GM18870 (cell line): ENCODE measurements around the gene PRPF40A.
A peak's percentile ranks its signal among the peaks of the same experiment; 100 is the strongest.

Source experiments
- ATAC-seq: cut with Tn5 transposase; IDR thresholded peaks from one replicate; pipeline ENCODE4 v1.9.1; 2021; ENCODE audit warnings: moderate library complexity; ENCODE audit not compliant: unreplicated experiment

PRPF40A gene

DNA sequence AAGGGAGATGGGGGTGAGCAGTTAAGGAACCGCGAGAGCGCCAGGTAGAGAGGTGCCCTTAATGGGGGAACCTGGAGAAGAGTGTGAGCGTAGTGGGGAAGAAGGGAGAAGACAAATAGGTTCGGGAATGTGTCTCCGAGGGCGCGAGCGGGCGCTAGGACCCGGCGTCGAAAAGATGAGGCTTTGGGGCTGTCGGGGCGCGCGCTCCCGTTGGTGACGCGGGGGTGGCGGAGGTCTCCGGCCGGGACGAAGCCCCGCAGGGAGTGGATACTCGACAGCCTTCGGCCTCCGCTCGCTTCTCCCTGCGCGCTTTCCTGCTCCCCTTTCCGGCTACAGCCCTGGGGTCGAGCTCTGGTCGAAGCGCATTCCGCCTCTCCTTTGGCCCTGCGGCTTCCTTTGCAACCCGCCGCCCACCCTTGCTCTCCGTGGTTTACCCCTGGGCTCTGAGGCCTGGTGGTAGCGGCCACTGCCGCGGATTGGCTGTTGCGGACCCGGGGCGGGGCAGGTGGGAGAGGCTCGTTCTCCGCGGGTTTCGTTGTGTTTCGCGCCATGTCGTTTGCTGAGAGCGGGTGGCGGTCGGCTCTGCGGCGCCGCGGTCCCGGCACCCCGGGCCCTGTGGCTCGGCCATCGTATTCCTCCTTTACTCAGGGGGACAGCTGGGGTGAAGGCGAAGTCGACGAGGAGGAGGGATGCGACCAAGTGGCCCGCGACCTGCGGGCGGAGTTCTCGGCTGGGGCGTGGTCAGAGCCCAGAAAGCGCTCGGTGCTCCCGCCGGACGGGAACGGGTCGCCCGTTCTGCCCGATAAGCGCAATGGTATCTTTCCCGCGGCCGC is 1.0 kb upstream of the PRPF40A start, which contains the start of gene ARL6IP6:
Gene ARL6IP6 (plus strand): TSS at position 545 of the 833 bp plus-strand sequence. CDS start 5 bp downstream, at position 550.
- ATAC-seq = peak; percentile 64

DNA sequence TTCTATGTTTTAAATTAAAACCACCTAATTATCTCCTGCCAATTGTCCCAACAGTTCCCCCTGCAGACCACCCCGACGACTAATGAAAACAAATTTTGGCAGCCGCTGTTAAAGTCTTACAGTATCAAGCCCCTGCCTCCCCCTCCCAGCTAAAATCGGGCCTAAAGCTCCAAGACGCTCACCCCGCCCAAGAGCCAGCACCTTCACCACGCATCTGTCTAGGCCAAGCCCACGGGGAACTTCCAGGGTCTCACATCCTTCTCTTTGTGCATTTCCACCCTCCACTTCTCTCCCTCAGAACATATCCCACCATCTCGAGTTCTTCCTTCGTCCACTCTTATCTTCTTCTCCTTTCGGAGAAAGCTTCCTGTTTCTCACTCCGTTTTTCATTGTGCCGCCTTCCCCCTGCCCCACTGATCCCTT is 445 bp downstream of the PRPF40A start:
- ATAC-seq = no peak

DNA sequence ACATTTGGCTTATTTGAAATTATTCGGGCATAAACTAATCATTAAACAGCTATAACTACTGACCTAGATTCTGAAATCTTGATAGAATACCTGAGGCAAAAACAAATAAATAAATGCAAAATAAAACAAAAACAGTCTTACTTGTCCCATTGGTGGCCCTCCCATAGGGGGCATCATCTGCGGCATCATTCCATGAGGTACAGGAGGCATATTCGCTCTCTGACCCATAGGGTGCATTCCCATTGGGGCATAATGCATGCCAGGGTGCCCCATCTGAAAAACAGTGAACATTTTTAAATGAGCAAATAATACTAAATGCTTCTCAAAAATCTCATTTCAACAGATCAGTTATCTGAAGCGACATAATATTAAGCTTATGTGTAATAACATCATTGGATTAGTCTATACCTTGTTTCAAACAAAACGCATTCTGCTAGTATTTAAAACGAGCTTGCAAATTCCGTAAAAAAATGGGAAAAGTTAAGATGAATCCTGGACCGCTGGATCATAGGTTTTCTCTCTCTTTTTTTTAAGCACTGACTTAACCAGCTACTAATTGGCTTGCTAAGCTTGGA is 1.3 kb downstream of the PRPF40A start:
- ATAC-seq = no peak

DNA sequence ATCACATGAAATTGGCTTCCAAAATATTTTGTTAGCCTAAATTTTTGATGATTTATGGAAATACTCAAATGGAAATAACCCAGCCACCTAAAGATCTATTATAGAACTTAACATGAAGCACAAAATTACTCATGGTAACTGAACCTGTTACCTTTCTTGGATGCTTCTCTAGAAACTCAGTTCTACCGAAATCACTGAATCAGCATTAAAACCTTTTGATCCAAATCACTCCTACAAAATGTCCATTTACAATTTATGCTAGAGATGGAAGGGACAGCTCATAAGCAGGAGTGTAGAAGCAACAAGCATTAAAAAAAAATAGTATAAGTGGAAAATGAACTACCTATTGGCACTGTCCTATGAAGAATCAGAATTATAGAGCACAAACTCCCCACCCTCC is 2.1 kb downstream of the PRPF40A start:
- no peak for ATAC-seq

DNA sequence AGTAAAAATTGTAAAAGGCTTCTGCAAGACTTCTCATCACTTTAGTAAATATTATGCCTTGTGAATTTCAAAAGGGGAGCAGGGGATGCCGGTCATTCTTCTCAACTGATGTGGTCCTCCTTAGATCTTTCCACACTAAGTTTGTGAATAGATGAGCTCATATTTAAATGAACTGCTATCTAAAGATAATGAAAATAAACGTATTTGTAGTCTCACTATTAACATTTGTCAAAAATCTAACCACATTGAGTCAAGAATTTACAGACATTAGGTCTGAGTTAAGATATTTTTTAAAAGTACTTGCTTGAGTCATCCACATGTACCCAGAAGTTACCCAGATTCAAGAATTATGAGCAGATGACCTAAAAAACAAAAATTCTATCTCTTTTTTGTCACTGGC is 6.5 kb downstream of the PRPF40A start:
- no peak for ATAC-seq

DNA sequence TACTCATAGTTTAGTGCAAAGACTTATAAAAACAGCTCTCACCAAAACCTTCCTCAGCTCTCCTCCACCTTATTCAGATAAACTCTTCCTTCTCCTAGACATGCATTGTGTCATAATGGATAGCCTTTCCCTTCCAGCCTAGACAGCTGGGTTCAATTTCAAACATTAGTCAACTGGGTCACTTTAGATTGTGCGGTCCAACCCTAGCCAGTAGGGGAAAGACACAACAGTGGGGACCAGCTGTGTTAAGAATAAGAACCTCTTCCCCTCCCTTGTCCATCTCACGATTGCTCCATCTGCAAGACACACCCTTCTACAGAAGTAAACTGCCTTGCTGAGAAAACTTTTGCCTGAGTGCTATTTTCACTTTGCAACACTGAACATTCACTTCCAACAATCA is 8.5 kb downstream of the PRPF40A start:
- ATAC-seq = no peak

DNA sequence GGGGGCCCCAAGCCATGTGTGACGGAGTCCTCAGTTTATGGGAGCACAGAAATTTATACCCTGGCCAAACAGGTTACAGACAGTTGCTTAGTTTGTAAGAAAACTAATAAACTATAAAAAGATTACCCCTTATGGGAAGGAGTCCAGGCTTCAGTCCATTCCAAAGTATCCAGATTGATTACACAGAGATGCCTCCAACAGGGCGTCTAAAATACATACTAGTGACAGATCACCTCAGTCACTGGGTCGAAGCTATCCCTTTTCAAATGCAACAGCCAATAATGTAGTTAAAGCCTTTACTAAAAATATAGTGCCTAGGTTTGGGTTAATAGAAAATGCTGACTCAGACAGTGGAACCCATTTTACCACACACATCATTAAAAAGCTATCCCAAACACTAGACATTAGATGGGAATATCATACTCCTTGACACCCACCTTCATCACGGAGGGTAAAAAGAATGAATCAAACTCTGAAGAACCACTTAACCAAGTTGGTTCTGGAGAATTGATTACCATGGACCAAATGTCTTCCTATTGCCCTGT is 10.7 kb downstream of the PRPF40A start:
- ATAC-seq = no peak

DNA sequence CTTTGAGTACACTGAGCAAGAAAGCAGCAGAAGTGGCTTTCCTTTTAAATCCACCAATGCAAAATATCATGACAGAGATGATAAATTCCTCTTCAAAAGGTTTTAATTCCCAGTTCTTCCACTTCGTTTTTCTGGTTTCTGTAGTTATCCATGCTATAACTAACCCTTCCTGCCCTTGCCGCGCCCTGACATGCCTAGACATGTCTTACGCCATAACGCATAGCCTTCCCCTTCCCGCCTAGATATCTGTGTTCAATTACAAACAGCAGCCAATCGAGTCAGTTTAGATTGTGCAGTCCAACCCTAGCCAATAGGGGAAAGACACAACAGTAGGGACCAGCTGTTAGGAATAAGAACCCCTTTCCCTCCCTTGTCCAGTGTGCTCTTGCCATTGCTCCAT is 16.1 kb downstream of the PRPF40A start:
- no peak for ATAC-seq

DNA sequence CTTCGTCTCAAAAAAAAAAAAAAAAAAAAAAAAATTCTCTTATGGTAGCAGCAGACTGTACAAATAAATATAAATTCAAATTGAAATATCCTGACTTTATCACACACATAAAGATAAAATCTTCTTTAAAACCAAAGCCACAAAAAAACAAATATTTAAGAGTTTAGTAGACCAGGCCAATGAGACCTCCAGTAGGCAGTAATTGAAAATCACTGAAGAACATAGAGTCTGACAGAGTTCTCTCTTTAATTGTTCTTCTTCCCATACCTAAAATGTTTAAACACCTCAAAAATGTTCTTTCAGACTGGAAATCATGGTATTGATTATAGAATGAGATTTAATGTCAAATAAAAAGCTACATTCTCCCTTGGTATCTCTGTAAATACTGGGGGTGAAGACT is 20.8 kb downstream of the PRPF40A start:
- no peak for ATAC-seq

DNA sequence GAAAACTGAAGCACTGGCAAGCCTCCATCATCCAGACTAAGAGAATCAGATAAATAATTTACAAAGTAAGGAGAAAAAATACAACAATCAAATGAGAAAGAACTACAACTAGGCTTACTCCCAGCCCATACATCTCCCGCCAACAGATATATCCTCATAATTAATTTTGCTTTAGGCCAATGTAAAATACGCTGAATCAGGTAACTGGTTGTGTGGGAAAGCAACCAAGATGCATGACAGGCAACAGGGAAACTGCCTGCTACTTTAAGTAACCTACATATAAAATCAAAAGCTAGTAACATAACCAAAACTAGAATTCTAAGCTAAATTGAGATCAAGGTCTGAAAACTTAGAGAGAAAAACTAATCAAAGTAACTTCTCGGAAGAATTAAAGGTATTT is 21.5 kb downstream of the PRPF40A start:
- no peak for ATAC-seq

DNA sequence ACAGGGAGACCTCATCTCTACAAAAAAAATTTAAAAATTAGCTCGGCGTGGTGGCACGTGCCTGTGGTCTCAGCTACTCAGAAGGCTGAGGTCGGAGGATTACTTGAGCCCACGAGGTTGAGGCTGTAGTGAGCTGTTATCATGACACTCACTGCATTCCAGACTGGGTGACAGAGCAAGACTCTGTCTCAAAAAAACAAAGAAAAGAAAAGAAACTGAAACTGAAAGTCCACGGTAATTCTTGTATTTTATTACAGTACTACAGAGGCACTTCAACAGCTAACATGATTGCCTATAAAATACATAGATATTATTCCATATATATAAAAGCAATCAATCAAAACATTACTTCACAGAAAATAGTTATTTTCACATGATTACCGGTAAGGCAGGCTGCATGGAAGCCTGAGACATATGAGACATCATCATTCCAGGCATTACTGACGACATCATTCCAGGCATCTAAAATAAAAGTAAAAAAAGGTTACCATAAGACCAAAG is 23.1 kb downstream of the PRPF40A start:
- ATAC-seq = peak; percentile 62

DNA sequence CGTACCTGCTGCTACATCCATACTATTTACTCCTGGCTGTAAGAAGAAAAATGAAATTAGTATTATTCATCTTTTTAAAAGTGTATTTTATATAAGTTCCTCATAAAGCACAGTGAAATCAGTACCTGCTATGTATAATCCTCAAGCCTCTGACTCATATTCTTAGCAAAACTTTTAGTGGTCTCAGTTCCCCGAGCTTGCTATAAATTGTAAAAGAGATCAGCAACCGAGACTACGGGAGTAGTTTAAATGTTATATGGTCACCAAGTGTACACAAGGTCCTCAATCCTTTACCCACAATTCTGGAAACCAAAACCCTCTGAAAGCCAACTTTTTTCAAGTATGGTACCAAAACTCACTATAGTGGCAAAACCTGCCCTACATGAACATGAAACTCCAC is 24.2 kb downstream of the PRPF40A start:
- ATAC-seq = peak; percentile 89

DNA sequence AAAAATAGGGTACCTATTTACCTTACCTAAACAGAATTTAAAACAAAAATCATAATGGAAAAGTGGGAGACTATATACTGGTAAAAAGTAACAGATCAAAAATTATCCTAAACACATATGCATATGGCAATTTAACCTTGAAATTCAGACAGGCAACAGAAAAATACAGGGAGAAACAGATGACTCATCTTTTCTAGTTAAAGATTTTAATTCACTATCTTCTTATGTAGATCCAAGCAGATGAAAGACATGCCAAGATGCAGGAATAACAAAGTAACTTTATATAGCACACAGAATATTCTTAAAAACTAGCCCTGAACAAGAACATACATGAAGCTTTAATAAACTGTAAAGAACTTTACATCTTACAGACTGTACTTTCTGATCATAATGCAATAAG is 30.9 kb downstream of the PRPF40A start:
- no peak for ATAC-seq

DNA sequence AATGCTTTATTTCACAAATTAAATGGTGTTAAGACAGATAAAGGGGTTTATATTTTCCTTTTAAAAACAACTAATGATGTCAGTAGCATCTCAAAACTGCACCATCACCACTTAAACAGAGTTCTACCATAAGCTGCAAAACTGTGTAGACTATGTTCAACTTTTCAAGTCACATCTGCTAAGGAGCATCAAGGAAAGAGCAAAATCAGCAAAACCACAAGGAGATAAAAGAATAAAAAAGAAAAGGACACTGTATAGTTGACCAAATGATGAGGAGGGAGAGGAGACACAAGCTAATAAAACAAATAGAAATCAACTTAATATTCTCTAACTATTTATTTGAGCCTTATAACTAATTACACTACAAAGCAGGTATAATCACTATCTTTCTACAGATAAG is 33.9 kb downstream of the PRPF40A start:
- ATAC-seq = no peak

DNA sequence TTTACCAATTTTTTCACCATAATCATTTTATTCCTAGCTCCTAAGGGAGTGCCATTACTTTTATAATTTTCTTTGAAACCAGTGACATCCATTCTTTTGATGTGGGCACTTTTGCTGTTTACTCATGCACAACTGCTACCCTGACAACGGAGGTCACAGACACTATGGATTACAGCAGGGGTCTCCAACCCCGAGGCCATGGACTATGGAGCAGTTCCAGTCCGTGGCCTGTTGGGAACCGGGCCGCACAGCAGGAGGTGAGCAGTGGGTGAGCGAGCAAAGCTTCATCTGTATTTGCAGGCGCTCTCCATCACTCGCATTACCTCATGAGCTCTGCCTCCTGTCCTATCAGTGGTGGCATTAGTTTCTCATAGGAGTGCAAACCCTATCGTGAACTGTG is 34.6 kb downstream of the PRPF40A start:
- ATAC-seq = no peak

DNA sequence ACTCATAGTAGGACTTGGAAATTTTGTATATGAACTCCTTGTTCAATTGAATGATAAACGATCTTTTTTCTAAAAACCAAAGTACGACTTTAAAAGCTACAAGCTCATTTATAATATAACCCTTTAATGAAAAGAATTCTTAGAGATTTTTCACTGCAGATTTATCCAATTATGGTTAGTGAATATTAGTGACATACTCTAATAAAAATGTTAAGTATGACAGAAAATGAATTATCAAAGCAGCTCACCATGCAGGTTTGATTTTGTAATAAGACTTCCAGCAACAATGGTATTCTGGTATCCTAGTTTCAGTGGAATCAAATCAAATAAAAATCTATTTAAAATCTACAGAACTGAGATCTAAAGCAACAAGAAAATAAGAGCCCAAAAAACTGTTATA is 38.5 kb downstream of the PRPF40A start:
- ATAC-seq = no peak

DNA sequence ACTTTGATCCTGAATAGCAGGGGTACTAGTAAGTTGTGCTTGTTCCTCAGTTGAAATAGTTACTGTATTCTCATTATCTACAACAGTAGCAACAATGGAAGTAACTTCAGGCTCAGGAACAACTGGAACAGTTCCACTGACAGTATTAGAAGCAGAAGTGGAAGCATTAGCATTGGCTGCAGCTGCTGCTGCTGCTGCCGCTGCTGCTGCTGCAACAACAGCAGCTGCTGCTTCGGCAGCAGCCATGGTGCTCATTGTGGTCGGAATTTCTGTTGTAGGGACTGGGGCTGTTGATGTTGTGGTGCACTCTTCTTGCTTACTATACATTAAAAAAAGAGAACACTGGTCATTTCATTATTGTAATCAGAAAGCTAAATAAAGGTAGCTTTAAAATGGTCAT is 40.8 kb downstream of the PRPF40A start:
- ATAC-seq = no peak

DNA sequence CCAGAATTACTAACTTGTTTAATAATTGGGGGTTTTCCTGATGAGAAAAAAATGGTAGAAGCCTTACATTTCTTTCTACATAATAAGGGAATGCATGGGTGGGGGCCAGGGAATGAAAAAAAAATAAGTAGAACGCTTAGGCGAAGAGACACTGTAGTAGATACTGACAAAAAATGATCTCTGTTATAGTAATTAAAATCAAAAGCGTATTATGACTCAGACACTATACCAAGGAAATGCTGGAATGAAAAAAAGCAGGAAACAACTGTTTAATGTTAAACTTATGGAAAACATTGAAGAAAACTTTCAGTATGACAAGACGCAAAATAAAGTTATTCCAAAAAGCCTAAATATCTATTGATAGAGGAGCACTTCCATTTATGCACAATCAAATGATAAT is 42.9 kb downstream of the PRPF40A start:
- ATAC-seq = no peak

DNA sequence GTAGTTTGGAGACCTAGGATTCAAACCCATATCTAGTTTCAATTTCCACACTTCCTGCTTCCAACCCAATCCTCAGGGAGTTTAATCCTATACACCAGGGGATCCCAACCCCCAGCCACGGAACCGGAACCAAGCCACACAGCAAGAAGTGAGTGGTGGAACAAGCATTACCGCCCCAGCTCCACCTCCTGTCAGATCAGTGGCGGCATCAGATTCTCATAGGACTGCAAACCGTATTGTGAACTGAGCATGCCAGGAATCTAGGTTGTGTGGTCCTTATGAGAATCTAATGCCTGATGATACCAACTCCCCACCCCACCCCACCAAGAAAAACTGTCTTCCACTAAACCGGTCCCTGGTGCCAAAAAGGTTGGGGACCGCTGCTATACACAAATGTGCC is 52.5 kb downstream of the PRPF40A start:
- no peak for ATAC-seq

DNA sequence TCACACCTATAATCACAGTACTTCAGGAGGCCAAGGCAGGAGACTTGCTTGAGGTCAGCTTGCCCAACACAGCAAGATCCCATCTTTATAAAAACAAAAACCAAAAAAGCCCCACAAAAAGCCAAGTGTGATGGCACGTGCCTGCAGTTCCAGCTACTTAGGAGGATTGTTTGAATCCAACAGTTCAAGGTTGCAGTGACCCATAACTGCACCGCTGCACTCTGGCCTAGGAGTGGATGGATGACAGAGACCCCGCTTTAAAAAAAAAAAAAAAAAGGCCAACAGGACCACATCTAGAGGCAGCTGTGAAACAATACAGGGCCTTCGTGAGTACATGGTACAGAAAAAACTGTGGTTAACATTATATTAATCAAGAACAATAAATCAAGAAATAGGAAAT is 56.2 kb downstream of the PRPF40A start:
- no peak for ATAC-seq

DNA sequence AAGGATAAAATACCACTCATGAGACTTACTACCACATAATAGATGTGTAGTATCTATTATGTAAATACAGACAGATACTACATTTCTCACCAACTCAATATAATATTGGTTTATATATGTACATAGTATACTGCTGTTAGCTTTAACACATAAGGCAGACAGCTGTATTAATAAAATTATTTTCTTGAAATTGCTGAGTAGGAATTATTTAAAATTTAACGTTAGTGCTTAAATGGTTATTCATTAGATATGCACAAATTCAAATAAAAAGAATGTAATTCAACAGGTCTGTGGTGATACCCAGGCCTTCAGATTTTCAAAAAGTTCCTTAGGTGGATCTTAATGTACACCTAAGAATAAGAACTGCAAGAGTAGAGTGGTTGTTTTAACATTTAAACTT is 59.0 kb downstream of the PRPF40A start:
- ATAC-seq = no peak

DNA sequence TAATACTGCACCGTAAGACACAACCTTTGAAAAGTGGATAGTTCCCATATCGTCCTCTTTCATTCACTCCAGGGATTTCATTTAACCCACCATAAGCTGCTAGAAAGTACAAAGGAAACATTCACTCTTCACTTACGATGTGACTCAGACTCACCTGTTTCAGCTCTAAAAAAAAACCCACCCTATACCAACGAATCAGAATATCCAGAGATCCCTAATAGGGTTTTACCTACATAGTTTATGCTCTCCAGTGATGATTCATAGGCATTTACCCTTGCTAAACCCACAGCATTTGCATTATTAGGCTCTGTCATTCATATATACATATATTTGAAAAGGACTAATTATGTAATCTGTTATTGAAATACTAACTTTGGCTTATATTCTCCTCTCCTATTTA is 60.2 kb downstream of the PRPF40A start:
- peak; percentile 71 for ATAC-seq
